ENCODE measurements around the gene DMP1. TPM values are rescaled to one million over a fixed set of nuclear protein-coding genes. Genes with fewer than 3 reads are reported as not detected.
"Not testable (repeated sequence)": the region's sequence is repeated elsewhere in the genome, so short reads cannot be mapped to it uniquely, and the experiment has no call there.

DMP1 gene
- total RNA-seq, 1 donor from 2014 or later: 3.0 TPM

DNA sequence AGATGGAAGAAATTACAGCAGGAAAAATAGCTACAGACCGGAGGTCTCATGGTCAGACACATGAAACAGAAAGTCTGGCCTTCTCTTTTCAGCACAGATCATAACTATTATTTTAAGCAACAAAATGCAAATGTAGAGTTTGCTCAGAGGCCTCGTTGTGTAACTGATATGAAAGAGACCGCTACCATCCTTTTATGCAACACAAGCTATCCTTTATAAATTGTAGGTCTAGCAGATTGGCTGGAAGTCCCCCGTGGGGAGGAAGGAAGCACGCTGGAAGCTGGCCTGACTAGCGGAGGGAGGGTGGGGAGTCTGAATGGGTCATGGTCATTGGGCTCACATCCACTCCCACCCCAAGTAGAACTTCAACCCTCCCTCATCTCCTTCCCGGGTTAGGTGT is 27.7 kb downstream of the DMP1 start:
- Mint-ChIP-seq H3K36me3 (ENCODE audit: unreplicated experiment) (peaks cover 18% of the 10 kb centered on the region), H3K27me3 (ENCODE audit: unreplicated experiment) (no peaks in the 10 kb centered on the region)

DNA sequence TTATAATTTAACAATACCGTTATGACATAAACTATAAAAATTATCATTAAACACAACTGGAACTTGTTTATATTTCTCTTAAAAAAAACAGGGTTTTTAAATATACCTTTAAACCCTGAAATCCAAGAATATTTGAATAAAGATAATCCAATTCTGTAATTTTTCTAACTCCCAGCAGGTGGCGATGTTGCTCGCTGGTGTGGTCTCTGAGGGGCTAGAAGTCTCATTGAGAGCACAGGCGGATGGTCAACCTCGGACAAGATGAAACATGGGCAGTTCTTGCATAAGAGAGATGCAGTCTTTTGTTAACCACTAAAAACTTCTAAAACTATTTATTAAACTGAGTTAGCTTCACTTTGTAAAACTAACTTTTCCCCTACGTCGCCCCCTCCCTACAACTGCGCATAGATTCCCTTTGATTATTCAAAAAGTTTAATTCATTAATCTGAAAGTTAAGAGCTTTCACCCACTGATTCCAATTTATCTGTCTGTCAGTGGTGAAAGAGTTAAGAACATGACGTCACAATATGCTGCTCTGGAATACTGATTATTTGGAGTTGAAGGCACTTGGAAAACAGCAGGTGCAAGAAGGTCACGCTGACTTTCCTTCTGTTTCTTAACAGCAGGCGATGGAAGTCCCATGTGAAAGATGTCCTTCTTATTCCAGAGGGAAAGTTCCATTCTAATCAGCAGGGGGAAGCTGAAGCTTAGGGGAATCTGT is 29.5 kb downstream of the DMP1 start:
- H3K4me3 Mint-ChIP-seq (ENCODE audit: unreplicated experiment): no peak overlapping the region
- TF ChIP-seq, protein P1, sequence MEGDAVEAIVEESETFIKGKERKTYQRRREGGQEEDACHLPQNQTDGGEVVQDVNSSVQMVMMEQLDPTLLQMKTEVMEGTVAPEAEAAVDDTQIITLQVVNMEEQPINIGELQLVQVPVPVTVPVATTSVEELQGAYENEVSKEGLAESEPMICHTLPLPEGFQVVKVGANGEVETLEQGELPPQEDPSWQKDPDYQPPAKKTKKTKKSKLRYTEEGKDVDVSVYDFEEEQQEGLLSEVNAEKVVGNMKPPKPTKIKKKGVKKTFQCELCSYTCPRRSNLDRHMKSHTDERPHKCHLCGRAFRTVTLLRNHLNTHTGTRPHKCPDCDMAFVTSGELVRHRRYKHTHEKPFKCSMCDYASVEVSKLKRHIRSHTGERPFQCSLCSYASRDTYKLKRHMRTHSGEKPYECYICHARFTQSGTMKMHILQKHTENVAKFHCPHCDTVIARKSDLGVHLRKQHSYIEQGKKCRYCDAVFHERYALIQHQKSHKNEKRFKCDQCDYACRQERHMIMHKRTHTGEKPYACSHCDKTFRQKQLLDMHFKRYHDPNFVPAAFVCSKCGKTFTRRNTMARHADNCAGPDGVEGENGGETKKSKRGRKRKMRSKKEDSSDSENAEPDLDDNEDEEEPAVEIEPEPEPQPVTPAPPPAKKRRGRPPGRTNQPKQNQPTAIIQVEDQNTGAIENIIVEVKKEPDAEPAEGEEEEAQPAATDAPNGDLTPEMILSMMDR (IDR thresholded peaks at IDR 0.05; ENCODE audit: partially characterized antibody, unreplicated experiment): peak; percentile 90

More for the DNA sequence above, 27.7 kb downstream of the DMP1 start:
- TF ChIP-seq, protein P1 (IDR thresholded peaks at IDR 0.05; ENCODE audit: partially characterized antibody, unreplicated experiment): no peak
- Mint-ChIP-seq H3K27ac (ENCODE audit: unreplicated experiment) (no peak overlapping the region), H3K4me1 (ENCODE audit: low read depth, unreplicated experiment) (peaks cover 7% of the 10 kb centered on the region), H3K4me3 (ENCODE audit: unreplicated experiment) (no peak overlapping the region), H3K9me3 (ENCODE audit: unreplicated experiment) (peaks cover 12% of the 10 kb centered on the region)
- DNase-seq: no peak

DNA sequence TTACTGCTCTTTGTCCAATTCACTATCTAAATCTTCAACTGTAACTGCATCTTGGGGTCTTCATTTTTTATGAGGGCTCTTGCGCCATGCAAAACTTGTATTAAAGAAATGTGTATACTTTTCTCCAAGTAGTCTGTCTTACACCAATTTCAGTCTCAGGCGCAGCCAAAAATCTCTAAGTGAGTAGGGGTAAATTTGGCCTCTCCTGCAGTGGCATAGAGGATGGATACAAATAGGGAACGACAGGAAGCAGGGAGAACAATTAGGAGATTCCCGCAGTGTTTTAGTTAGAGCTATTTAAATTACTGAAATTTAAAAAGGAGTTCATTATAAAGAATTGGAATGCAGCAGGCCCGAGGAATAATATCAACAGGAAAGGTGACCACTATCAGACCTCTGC is 30.2 kb downstream of the DMP1 start:
- H3K27me3 Mint-ChIP-seq (ENCODE audit: unreplicated experiment): no peaks in the 10 kb centered on the region
- peaks cover 3% of the 10 kb centered on the region for H3K9me3 Mint-ChIP-seq (ENCODE audit: unreplicated experiment)
- no peaks in the 10 kb centered on the region for H3K36me3 Mint-ChIP-seq (ENCODE audit: unreplicated experiment)
- H3K4me3 Mint-ChIP-seq (ENCODE audit: unreplicated experiment): no peak overlapping the region
- TF ChIP-seq, protein P1 (IDR thresholded peaks at IDR 0.05; ENCODE audit: partially characterized antibody, unreplicated experiment): no peak
- no peak overlapping the region for H3K27ac Mint-ChIP-seq (ENCODE audit: unreplicated experiment)
- no peak for DNase-seq
- peaks cover 7% of the 10 kb centered on the region for H3K4me1 Mint-ChIP-seq (ENCODE audit: low read depth, unreplicated experiment)

More for the DNA sequence above, 29.5 kb downstream of the DMP1 start:
- peak; percentile 57 for DNase-seq
- Mint-ChIP-seq H3K4me1 (ENCODE audit: low read depth, unreplicated experiment) (peaks cover 7% of the 10 kb centered on the region), H3K9me3 (ENCODE audit: unreplicated experiment) (peaks cover 6% of the 10 kb centered on the region), H3K27ac (ENCODE audit: unreplicated experiment) (no peak overlapping the region), H3K36me3 (ENCODE audit: unreplicated experiment) (peaks cover 5% of the 10 kb centered on the region), H3K27me3 (ENCODE audit: unreplicated experiment) (no peaks in the 10 kb centered on the region)

DNA sequence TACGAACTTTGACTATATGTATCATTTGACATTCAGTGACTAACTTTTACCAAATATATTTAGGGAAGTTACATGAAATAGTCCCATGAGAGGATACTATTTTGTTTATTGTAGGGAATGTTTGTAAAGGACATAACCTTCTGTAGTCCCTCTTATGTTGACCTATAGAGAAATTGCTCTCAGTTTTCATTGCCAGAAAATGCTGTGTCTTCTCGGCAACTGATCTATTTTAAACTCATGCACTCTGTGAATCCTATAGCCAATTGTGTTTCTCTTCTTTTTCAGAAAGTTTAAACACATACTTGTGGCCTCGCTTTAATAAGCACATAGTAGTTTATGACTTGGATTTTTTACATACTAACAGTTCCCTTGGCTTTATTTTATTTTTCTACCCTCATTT is 38.2 kb downstream of the DMP1 start:
- no peaks in the 10 kb centered on the region for H3K27me3 Mint-ChIP-seq (ENCODE audit: unreplicated experiment)
- DNase-seq: no peak
- TF ChIP-seq, protein P1 (IDR thresholded peaks at IDR 0.05; ENCODE audit: partially characterized antibody, unreplicated experiment): no peak
- H3K4me1 Mint-ChIP-seq (ENCODE audit: low read depth, unreplicated experiment): no peaks in the 10 kb centered on the region
- H3K36me3 Mint-ChIP-seq (ENCODE audit: unreplicated experiment): peaks cover 14% of the 10 kb centered on the region
- H3K4me3 Mint-ChIP-seq (ENCODE audit: unreplicated experiment): no peak overlapping the region
- no peak overlapping the region for H3K27ac Mint-ChIP-seq (ENCODE audit: unreplicated experiment)
- H3K9me3 Mint-ChIP-seq (ENCODE audit: unreplicated experiment): peaks cover 5% of the 10 kb centered on the region

DNA sequence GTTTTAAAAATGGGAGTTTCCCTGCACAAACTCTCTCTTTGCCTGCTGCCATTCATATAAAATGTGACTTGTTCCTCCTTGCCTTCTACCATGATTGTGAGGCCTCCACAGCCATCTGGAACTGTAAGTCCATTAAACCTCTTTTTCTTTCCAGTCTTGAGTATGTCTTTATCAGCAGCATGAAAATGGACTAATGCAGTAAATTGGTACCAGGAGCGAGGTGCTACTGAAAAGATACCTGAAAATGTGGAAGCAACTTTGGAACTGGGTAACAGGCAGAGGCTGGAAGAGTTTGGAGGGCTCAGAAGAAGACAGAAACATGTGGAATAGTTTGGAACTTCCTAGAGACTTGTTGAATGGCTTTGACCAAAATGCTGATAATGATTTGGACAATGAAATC is 40.9 kb downstream of the DMP1 start:
- peak overlapping the region; percentile 43 for H3K27ac Mint-ChIP-seq (ENCODE audit: unreplicated experiment)
- H3K9me3 Mint-ChIP-seq (ENCODE audit: unreplicated experiment); H3K27me3 Mint-ChIP-seq (ENCODE audit: unreplicated experiment); DNase-seq; H3K4me3 Mint-ChIP-seq (ENCODE audit: unreplicated experiment); H3K4me1 Mint-ChIP-seq (ENCODE audit: low read depth, unreplicated experiment): not testable (repeated sequence)
- H3K36me3 Mint-ChIP-seq (ENCODE audit: unreplicated experiment): peaks cover 21% of the 10 kb centered on the region

DNA sequence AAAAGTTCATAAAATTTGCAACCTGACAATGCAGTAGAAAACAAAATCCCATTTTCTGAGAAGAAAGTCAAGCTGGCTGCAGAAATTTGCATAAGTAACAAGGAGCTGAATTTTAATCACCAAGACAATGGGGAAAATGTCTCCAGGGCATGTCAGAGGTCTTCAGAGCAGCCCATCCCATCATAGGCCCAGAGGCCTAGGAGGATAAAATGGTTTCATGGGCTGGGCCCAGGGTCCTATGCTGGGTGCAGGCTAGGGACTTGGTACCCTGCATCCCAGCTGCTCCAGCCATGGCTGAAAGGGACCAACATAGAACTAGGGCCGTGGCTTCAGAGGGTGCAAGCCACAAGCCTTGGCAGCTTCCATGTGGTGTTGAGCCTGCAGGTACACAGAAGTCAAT is 42.0 kb downstream of the DMP1 start:
- H3K4me3 Mint-ChIP-seq (ENCODE audit: unreplicated experiment); H3K9me3 Mint-ChIP-seq (ENCODE audit: unreplicated experiment); H3K27ac Mint-ChIP-seq (ENCODE audit: unreplicated experiment); DNase-seq; H3K4me1 Mint-ChIP-seq (ENCODE audit: low read depth, unreplicated experiment); H3K27me3 Mint-ChIP-seq (ENCODE audit: unreplicated experiment): not testable (repeated sequence)
- peaks cover 21% of the 10 kb centered on the region for H3K36me3 Mint-ChIP-seq (ENCODE audit: unreplicated experiment)
